ENCODE data around the gene CHPF.

The CHPF gene

GRCh38 chr2:219531639-219532377, 11.8 kb downstream of the CHPF start:
- DNase-seq = no peak

- DNase-seq = peak; percentile 62 to 79 (median 75)
These were observed 13.3 kb downstream of the CHPF start for GRCh38 chr2:219530048-219530963.

GRCh38 chr2:219527472-219527871, 16.1 kb downstream of the CHPF start:
- DNase-seq = no peak

- no peak for DNase-seq
These were observed 16.6 kb downstream of the CHPF start for GRCh38 chr2:219527076-219527394.

GRCh38 chr2:219526320-219527075, 17.1 kb downstream of the CHPF start:
- no peak for DNase-seq

GRCh38 chr2:219525533-219526232, 17.9 kb downstream of the CHPF start:
- DNase-seq = no peak

- DNase-seq = no peak
These were observed 18.8 kb downstream of the CHPF start for GRCh38 chr2:219524817-219525216.

GRCh38 chr2:219523031-219523671, 20.5 kb downstream of the CHPF start:
- no peak for DNase-seq

GRCh38 chr2:219522111-219523030, 21.2 kb downstream of the CHPF start:
- DNase-seq = no peak

- no peak for DNase-seq
These were observed 22.3 kb downstream of the CHPF start for GRCh38 chr2:219521066-219521880.

- no peak for DNase-seq
These were observed 23.5 kb downstream of the CHPF start for GRCh38 chr2:219520079-219520478.

- DNase-seq = no peak
These were observed 24.1 kb downstream of the CHPF start for GRCh38 chr2:219519526-219519916.

- no peak for DNase-seq
These were observed 25.4 kb downstream of the CHPF start for GRCh38 chr2:219517954-219518778.

- no peak for DNase-seq
These were observed 26.7 kb downstream of the CHPF start for GRCh38 chr2:219516888-219517287.

GRCh38 chr2:219515874-219516629, 27.6 kb downstream of the CHPF start:
- DNase-seq = no peak

GRCh38 chr2:219514836-219515235, 28.8 kb downstream of the CHPF start:
- no peak for DNase-seq

- DNase-seq = peak in 1 of 5 experiments; percentile 61
These were observed 29.3 kb downstream of the CHPF start, which contains the start of gene ASIC4 for GRCh38 chr2:219514196-219514761. ASIC4 (plus strand) TSS chr2:219514482; CDS start chr2:219514725, 243 bp downstream.

- DNase-seq = no peak
These were observed 29.8 kb downstream of the CHPF start for GRCh38 chr2:219513787-219514186.

Data from T-helper 2 cell (primary cell).